Fibroblast of upper back skin (primary cell): Measurements from ENCODE around the gene CPVL.

ENCODE experiments used
- DNase-seq: peaks from one replicate; pipeline ENCODE4 v3.0.0-alpha.2; 2013

CPVL gene

GRCh38 chr7:29090151-29090805 is 56.1 kb downstream of the CPVL start:
- DNase-seq: no peak

DNA sequence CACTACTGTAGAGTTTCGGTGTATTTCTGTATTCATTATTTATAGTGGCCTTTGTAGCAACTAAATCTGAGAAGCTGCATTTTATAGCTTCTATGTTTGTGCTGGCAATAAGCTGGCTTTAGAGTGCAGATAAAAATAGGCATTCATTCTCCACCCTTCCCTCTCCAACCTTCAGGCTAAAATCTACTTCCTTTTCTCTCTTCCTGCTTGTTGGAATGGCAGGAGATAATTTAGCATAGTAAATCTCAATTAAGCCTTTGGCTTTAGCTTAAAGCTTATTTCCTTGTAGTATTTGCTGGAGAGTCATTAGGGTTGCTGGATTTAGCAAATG is 58.5 kb downstream of the CPVL start:
- DNase-seq: no peak

DNA sequence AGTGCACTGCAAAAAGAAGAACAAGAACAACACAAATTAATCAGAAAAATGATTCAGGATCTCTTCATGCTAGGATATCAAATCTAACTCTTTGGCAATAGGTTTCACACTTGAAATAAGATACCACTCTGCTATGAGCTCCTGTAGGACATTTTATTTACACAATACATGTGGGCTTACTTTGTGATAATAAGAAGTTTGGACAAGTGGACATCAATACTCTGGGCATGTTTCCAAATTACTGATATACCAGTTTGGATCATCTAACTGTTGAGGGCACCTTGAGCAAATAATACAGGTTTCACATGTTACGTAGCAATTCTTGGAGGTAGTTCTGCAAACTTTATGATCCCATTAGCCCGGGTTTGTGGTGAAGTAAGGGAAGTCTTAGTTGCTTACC is 59.8 kb downstream of the CPVL start:
- no peak for DNase-seq

DNA sequence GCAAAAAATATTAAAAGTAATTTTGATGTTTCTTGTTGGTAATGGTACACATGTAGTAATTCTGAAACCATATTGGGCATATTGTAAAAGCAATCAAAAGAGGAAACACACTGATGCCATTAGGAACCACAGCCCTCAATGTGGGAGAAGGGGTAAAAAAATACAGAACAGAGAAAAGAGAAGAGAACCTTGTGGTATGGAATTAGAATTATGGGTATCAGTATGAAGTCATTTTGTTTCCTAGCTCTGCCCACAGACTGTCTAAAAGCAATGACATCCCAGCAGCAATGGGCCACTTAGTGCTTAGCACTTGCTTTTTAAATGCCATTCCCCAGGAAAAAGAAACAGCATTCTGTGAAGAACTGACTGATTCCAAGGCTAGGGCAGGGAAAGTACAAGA is 61.5 kb downstream of the CPVL start:
- no peak for DNase-seq

GRCh38 chr7:29080803-29081202 is 65.5 kb downstream of the CPVL start:
- peak; percentile 30 for DNase-seq

GRCh38 chr7:29078311-29079260 is 67.8 kb downstream of the CPVL start:
- DNase-seq: no peak

- DNase-seq: peak; percentile 83
Observed at GRCh38 chr7:29077854-29078253, 68.5 kb downstream of the CPVL start.

DNA sequence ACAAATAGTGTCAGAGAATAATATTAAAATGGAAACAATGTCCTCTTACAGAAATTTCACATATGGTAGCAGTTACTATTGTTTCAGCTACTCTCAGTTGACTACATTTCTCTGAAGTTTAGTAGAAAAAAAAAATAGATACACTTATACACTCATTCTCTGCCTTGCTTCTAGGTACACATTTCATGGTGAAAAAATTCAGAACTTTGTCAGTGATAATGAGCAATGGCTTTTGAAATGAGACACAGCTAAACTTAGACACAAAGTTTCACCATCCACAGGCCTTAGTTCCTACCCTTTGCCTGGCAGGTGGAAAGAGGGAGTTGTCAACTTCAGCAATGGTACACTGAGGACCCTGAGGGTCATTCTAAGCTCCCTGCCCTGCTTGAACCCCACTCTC is 69.2 kb downstream of the CPVL start:
- peak; percentile 64 for DNase-seq

DNA sequence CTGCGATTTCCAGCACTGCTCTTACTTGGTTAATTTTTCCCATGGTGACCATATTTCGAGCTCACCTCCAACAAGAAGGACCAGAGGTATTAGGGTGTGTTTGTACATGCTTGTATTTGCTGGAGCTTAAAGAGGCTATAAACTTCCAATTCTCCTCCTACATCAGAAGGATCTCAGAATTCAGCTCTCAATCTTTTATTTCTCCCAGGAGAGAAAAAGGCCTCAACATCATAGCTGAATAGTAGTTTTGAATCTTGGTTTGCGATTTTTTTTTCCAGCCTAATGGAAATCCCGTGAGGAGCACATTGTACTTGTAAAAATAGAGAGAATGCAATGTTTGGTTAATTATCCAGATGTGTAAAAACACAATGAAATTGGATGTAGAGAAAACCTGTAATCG is 69.7 kb downstream of the CPVL start:
- no peak for DNase-seq

DNA sequence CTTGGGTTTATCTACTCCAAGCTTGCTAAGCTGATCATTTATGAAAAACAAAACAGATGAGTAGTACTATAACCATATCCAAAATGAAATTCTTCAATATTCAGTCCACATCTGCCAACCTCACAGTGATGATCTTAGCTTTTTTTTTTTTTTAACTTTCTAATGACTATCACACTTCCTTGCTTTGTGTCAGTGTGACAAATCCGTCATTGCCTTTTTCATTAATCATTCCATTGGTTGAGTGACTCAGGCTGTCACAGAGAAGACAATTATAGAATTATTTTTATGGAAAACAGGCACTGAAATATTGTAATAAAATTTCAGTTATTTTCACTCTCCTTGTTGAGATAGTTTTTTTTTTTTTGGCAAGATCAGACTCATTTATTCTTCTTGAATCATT is 70.7 kb downstream of the CPVL start:
- DNase-seq: no peak

DNA sequence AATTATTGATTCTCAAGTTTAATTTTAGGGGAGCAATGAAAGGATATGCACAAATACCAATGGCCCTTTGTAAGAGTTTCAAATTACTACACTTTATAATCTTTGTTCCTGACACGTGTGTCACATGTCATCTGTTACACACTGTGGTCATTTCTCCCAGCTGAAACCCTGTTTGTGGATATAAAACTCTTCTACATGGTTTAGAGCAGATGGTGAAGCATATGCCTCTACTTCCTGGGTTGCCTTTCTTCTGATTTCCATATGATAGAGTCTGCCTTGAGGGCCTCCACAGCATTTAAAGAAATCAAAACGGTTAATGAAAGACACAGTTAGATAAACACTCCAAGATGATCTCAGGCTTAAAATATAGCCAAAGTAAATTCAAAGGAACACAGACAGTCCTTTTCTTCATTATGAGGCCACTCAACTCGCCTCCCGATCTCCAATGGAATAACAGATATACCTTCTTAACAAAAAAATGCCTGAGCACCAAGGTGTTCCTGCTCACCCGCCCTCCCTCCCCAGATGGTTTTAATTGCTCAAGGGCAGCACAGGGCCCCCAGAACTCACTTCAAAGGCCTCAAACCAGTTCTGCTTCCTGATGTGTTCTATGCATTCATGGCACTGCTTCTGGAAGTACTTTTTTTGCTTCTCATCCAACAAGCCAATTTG is 75.0 kb downstream of the CPVL start:
- DNase-seq: no peak

- DNase-seq: no peak
Observed at GRCh38 chr7:29066641-29067040, 79.7 kb downstream of the CPVL start.

DNA sequence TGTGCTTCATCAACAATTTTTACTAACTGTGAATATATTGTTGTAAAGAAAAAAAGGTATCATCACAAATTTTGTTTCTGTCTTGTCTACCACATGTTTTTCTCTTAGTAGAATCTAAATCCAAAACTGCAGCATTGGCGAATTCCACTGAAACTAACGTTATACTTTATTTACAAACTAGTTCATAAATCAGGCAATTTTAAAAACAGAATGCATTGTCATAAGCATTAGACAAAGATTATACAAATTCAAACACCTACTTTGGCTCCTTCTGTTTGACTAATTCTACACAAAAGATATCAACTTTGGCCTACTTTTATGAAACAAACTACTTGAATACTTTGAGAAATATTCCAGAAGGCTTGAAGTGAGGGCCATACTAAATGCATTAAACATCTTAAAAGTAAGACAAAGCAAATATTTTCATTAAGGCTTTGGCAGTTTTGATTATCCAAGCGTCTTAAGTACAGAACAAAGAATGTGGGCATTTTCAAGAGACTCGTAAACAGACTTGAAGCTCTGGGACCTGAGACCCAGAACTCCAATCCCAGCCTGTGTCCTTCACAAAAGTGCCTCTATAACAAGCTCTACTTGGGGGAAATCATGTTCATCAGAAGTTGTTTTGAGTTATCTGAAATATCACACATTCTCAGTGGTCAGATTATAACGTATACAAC is 81.0 kb downstream of the CPVL start:
- no peak for DNase-seq

- DNase-seq: no peak
Observed at GRCh38 chr7:29063872-29064271, 82.5 kb downstream of the CPVL start.

- no peak for DNase-seq
Observed at GRCh38 chr7:29063236-29063635, 83.1 kb downstream of the CPVL start.

- no peak for DNase-seq
Observed at GRCh38 chr7:29053105-29053872, 93.0 kb downstream of the CPVL start.

DNA sequence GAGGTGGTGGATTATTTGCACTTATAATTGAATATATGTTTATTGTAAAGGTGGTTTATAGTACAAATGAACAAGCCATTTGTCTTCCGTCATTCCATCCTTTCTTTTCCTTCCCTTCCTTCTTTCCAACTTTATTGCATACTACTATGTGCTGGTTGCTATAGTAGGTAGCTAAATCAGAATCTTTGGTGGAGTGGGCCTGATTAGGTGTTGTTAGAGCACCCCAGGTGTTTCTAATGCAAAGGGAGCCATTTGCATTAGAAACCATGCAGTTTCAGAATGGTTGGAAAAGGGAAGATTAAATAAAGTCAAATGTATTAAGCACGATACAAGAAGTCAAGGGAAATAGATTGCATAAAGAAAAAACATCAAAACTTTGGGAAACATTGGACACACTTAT is 99.4 kb downstream of the CPVL start:
- DNase-seq: no peak

DNA sequence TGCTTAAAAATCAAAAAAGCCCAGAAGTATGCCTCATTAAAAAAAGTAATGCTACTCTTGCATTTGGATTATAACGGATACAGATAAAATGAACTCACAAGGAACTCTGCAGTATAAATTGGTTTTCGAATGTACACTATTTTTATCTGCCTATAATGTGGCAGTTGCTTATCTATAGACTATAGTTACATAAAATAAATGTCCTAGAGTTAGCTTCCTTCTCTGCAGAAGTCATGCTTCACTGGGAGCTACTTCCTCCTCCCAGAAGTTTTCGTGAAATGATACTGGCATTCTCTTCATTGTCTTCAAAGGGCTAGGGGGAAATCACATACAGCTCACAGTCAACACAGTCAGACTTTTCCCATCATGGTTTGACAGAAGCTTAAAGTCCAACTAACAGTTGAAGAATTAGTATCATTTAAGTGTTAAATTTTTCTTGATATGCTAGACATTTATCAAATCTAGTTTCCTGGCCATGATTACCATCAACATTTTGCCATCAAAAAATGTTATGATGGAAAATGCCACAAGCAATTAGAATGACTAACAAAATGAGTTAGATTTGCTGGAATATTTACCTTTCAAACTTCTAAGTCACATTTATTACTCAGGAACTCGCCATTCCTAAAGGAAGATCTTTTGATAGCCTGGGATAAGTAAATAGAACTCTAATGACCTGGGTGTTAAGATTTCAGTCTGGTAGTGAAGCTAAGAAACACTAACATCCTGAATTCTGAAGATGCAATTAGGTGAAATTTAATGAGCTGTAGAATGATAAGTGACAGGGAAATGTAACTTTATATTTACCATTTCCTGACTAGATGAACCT is 100.9 kb downstream of the CPVL start:
- no peak for DNase-seq

GRCh38 chr7:29044554-29044953 is 101.8 kb downstream of the CPVL start:
- DNase-seq: peak; percentile 77

- no peak for DNase-seq
Observed at GRCh38 chr7:29043576-29043975, 102.8 kb downstream of the CPVL start.

- DNase-seq: no peak
Observed at GRCh38 chr7:29042824-29043231, 103.5 kb downstream of the CPVL start.

DNA sequence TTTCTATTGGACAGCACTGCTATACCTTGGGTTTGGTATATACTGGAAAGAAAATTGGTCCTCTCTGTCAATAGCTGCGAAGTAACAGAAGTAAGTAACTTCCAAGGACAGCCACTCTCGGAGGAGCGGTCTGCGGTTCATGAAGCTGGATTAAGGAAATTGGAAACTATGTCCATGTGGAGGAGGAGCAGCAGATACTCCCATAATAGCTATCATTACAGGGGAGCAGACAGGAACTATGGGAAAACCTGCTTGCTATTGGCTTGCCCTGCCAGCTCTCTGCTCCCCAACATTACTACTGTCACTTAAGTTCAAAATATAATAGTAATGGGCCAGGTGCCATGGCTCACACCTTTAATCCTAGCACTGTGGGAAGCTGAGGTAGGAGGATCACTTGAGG is 104.3 kb downstream of the CPVL start:
- DNase-seq: no peak
